Measurements from ENCODE around the gene CLK2. TPM values are rescaled to one million over a fixed set of nuclear protein-coding genes. Genes with fewer than 3 reads are reported as not detected.

The CLK2 gene
- total and polyA plus RNA-seq, 2 of the 13 experiments (the other 11 are each of a cell fraction or from before 2014, with no cell fraction given): 20.1 to 73.5 TPM

DNA sequence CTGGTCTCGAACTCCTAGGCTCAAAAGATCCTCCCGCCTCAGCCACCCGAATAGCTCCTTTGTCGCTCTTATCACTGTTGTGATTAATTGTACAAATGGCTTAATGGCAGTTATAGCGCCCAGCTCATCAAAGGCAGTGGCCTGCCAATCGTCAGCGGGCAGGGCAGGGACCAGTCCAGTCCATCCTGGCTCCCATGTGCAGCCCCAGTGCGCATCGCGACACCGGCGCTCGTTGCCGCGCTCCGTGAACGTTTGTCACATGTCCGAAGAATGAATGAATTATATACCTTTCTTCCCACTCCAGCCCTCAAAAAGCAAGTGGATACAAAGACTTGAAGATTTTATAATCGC lies 46.4 kb downstream of the CLK2 start (continued):
- TF ChIP-seq ZNF280B (CRISPR knock-in tag; IDR thresholded peaks at IDR 0.05; ENCODE audit: borderline replicate concordance) (0 out of 2 replicates have a peak, but pooled peaks have one; percentile 49), ZSCAN21 (CRISPR knock-in tag; IDR thresholded peaks at IDR 0.05; ENCODE audit: borderline replicate concordance) (no peak), ZNF251 (CRISPR knock-in tag; IDR thresholded peaks at IDR 0.05) (no peak), ZNF281 (CRISPR knock-in tag; IDR thresholded peaks at IDR 0.05; ENCODE audit: borderline replicate concordance) (no peak), ZNF230 (CRISPR knock-in tag; IDR thresholded peaks at IDR 0.05) (no peak), BCLAF1 (IDR thresholded peaks at IDR 0.05) (no peak), CHD2 (IDR thresholded peaks at IDR 0.05; ENCODE audit: low read depth, low read length) (peak; percentile 65; the same call in 1 of the 2 replicates), ZFP1 (CRISPR knock-in tag; IDR thresholded peaks at IDR 0.05) (no peak), ELF3 (CRISPR knock-in tag; IDR thresholded peaks at IDR 0.05) (0 out of 2 replicates have a peak, but pooled peaks have one; percentile 6), NR1H2 (CRISPR knock-in tag; IDR thresholded peaks at IDR 0.05; ENCODE audit: borderline replicate concordance, low read depth) (no peak), BATF2 (CRISPR knock-in tag; IDR thresholded peaks at IDR 0.05) (no peak), ZNF75D (CRISPR knock-in tag; IDR thresholded peaks at IDR 0.05; ENCODE audit: borderline replicate concordance) (no peak)
- TF ChIP-seq, protein P1, sequence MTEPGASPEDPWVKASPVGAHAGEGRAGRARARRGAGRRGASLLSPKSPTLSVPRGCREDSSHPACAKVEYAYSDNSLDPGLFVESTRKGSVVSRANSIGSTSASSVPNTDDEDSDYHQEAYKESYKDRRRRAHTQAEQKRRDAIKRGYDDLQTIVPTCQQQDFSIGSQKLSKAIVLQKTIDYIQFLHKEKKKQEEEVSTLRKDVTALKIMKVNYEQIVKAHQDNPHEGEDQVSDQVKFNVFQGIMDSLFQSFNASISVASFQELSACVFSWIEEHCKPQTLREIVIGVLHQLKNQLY (CRISPR knock-in tag; IDR thresholded peaks at IDR 0.05): 0 out of 2 replicates have a peak, but pooled peaks have one; percentile 5
- TF ChIP-seq, protein P2, sequence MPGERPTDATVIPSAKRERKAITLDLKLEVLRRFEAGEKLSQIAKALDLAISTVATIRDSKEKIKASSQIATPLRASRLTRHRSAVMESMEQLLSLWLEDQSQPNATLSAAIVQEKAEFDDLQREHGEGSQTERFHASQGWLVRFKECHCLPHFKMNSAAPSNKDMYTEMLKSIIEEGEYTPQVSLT (CRISPR knock-in tag; IDR thresholded peaks at IDR 0.05; ENCODE audit: borderline replicate concordance, low read depth): no peak
- TF ChIP-seq, protein P3, sequence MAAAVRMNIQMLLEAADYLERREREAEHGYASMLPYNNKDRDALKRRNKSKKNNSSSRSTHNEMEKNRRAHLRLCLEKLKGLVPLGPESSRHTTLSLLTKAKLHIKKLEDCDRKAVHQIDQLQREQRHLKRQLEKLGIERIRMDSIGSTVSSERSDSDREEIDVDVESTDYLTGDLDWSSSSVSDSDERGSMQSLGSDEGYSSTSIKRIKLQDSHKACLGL (CRISPR knock-in tag; IDR thresholded peaks at IDR 0.05): peak; percentile 79
- TF ChIP-seq, protein P4, sequence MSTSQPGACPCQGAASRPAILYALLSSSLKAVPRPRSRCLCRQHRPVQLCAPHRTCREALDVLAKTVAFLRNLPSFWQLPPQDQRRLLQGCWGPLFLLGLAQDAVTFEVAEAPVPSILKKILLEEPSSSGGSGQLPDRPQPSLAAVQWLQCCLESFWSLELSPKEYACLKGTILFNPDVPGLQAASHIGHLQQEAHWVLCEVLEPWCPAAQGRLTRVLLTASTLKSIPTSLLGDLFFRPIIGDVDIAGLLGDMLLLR (CRISPR knock-in tag; IDR thresholded peaks at IDR 0.05): peak; percentile 49; the same call in 1 of the 2 replicates

Measured in HepG2 (cell line).